HL-60 (cell line): ENCODE data around the gene CTR9.
A peak's percentile ranks its signal among the peaks of the same experiment; 100 is the strongest.

Experiments
- DNase-seq, 2 experiments: peaks; one replicate each; pipeline ENCODE4 v3.0.0-alpha.2; 2010 to 2020; ENCODE audit warnings: low read depth in 1 of 2, low spot score in 1 of 2
- H3K27ac ChIP-seq: fragments of 250-450 bp; sonication (Bioruptor Pico); replicated peaks from 2 replicates; pipeline ENCODE4 v1.5.1; 2020; ENCODE audit warnings: mild to moderate bottlenecking, moderate library complexity
- H3K27me3 ChIP-seq: fragments of 250-450 bp; sonication (Bioruptor Pico); 2 replicates; pipeline ENCODE4 v1.5.1; 2021; ENCODE audit warnings: mild to moderate bottlenecking, moderate library complexity; ENCODE audit not compliant: insufficient read depth, poor library complexity, severe bottlenecking
- H3K4me3 ChIP-seq: replicated peaks from 2 replicates; pipeline ENCODE4 v1.5.1; 2011; ENCODE audit warnings: mild to moderate bottlenecking, control low read depth, low read length; ENCODE audit not compliant: insufficient read depth
- CTCF ChIP-seq: IDR thresholded peaks from one replicate; pipeline ENCODE4 v1.5.1; 2011; ENCODE audit warnings: low read length, control low read depth, inconsistent platforms; ENCODE audit not compliant: insufficient read depth
- GABPA ChIP-seq: IDR thresholded peaks from 2 replicates; pipeline ENCODE4 v1.6.1; 2012; ENCODE audit warnings: low read depth
- POLR2AphosphoS5 ChIP-seq: IDR thresholded peaks from 2 replicates; pipeline ENCODE4 v1.6.1; 2012; ENCODE audit warnings: low read depth
- SPI1 ChIP-seq: IDR thresholded peaks from 2 replicates; pipeline ENCODE4 v1.6.1; 2012; ENCODE audit warnings: low read depth, mild to moderate bottlenecking, borderline replicate concordance
- TF ChIP-seq, protein P1 (sequence below): IDR thresholded peaks from 2 replicates; pipeline ENCODE4 v1.6.1; 2012; ENCODE audit warnings: low read depth; ENCODE audit not compliant: insufficient replicate concordance

The CTR9 gene

GRCh38 chr11:10823152-10823579 lies 72.1 kb downstream of the CTR9 start:
- TF ChIP-seq GABPA (no peak), CTCF (no peak), POLR2AphosphoS5 (no peak), SPI1 (no peak)
- TF ChIP-seq, protein P1, sequence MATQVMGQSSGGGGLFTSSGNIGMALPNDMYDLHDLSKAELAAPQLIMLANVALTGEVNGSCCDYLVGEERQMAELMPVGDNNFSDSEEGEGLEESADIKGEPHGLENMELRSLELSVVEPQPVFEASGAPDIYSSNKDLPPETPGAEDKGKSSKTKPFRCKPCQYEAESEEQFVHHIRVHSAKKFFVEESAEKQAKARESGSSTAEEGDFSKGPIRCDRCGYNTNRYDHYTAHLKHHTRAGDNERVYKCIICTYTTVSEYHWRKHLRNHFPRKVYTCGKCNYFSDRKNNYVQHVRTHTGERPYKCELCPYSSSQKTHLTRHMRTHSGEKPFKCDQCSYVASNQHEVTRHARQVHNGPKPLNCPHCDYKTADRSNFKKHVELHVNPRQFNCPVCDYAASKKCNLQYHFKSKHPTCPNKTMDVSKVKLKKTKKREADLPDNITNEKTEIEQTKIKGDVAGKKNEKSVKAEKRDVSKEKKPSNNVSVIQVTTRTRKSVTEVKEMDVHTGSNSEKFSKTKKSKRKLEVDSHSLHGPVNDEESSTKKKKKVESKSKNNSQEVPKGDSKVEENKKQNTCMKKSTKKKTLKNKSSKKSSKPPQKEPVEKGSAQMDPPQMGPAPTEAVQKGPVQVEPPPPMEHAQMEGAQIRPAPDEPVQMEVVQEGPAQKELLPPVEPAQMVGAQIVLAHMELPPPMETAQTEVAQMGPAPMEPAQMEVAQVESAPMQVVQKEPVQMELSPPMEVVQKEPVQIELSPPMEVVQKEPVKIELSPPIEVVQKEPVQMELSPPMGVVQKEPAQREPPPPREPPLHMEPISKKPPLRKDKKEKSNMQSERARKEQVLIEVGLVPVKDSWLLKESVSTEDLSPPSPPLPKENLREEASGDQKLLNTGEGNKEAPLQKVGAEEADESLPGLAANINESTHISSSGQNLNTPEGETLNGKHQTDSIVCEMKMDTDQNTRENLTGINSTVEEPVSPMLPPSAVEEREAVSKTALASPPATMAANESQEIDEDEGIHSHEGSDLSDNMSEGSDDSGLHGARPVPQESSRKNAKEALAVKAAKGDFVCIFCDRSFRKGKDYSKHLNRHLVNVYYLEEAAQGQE = no peak
- no peak for DNase-seq
- Histone ChIP-seq H3K27me3 (no peaks in the 10 kb centered on the region), H3K4me3 (no peak overlapping the region), H3K27ac (no peak overlapping the region)

GRCh38 chr11:10824888-10825287 lies 73.8 kb downstream of the CTR9 start:
- Histone ChIP-seq H3K4me3 (no peak overlapping the region), H3K27me3 (no peaks in the 10 kb centered on the region), H3K27ac (no peak overlapping the region)
- TF ChIP-seq GABPA = no peak
- peak; percentile 97 for TF ChIP-seq SPI1
- DNase-seq = peak in 1 of 2 experiments; percentile 29

DNA sequence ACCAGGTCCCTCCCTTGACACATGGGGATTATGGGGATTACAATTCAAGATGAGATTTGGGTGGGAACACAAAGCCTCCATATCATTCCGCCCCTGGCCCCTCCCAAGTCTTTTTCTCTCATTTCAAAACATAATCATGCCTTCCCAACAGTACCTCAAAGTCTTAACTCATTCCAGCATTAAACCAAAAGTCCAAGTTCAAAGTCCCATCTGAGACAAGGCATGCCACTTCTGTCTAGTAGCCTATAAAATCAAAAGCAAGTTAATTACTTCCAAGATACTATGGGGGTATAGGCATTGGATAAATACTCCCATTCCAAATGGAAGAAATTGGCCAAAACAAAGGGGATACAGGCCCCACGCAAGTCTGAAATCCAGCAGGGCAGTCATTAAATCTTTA lies 77.4 kb downstream of the CTR9 start:
- H3K4me3 ChIP-seq = no peak overlapping the region
- H3K27me3 ChIP-seq = no peaks in the 10 kb centered on the region
- TF ChIP-seq, protein P1 = no peak
- TF ChIP-seq SPI1 (no peak), CTCF (no peak), POLR2AphosphoS5 (no peak), GABPA (no peak)
- no peak for DNase-seq
- H3K27ac ChIP-seq = no peak overlapping the region

DNA sequence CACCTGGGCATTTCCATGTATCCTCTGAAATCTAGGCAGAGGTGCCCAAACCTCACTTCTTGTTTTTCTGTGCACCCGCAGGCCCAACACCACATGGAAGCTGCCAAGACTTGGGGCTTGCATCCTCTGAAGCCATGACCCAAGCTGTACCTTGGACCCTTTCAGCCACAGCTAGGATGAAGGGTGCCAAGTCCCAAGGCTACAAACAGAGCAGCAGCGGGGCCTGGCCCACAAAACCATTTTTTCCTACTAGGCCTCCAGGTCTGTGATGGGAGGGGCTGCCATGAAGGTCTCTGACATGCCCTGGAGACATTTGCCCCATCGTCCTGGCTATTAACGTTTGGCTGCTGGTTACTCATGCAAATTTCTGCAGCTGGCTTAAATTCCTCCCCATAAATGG lies 78.1 kb downstream of the CTR9 start:
- no peak for DNase-seq
- H3K27ac ChIP-seq = no peak overlapping the region
- H3K27me3 ChIP-seq = no peaks in the 10 kb centered on the region
- TF ChIP-seq, protein P1 = no peak
- TF ChIP-seq POLR2AphosphoS5 = no peak
- no peak for TF ChIP-seq SPI1
- TF ChIP-seq CTCF = no peak
- TF ChIP-seq GABPA = no peak
- no peak overlapping the region for H3K4me3 ChIP-seq
